B cell (primary cell): ENCODE data around the gene ADARB2. TPM values are rescaled to one million over a fixed set of nuclear protein-coding genes. Genes with fewer than 3 reads are reported as not detected.

Experiments used
- ATAC-seq: fragments of 200-7000 bp; cut with Tn5 transposase; one replicate; pipeline ENCODE4 v1.10.0; 2021; ENCODE audit warnings: low read depth, mild to moderate bottlenecking, moderate number of reproducible peaks, moderate library complexity
- CTCF ChIA-PET: fragments of 350-600 bp; sonication (Branson Sonifier 250); formaldehyde crosslinking; loops from one replicate; lab custom pipeline; 2021; ENCODE audit warnings: antibody characterized with exemption, inconsistent platforms; lab: Charles Lee
- POLR2A ChIA-PET: fragments of 350-600 bp; sonication (Branson Sonifier 250); formaldehyde crosslinking; loops from one replicate; lab custom pipeline; 2021; ENCODE audit warnings: antibody characterized with exemption; lab: Charles Lee
- DNase-seq: peaks from one replicate; pipeline ENCODE4 v3.0.0; 2013
- H2AFZ ChIP-seq: 2 replicates; pipeline ENCODE4 v1.6.1; 2012; ENCODE audit warnings: mild to moderate bottlenecking, low read depth, low read length; ENCODE audit not compliant: insufficient read depth, poor library complexity, severe bottlenecking
- H3K27ac ChIP-seq, 2 donors: 1 replicate in 1 of 2; 2 replicates in 1 of 2; pipeline ENCODE4 v1.5.1; 2012 to 2013; ENCODE audit warnings: low read length in 2 of 2, mild to moderate bottlenecking in 2 of 2, moderate library complexity in 1 of 2
- H3K27me3 ChIP-seq, 4 experiments: fragments of 200-600 bp in 1 of 4; sonication (generic) in 1 of 4; replicated peaks in 1 of 4; 1 replicate in 2 of 4; 2 replicates in 2 of 4; pipeline versions ENCODE4 v1.6.1 to v1.7.0; 2013 to 2016; ENCODE audit warnings: low read length in 3 of 4, mild to moderate bottlenecking in 2 of 4, mixed read lengths in 1 of 4, moderate library complexity in 1 of 4; ENCODE audit not compliant: insufficient read depth in 4 of 4, control insufficient read depth in 3 of 4; ENCODE audit errors: control extremely low read depth in 1 of 4
- H3K36me3 ChIP-seq, 2 experiments: replicated peaks in 1 of 2; 1 replicate in 1 of 2; 2 replicates in 1 of 2; pipeline versions ENCODE4 v1.6.1 to v1.7.1; 2013; ENCODE audit warnings: low read length in 1 of 2; ENCODE audit not compliant: insufficient read depth in 2 of 2, control insufficient read depth in 1 of 2; ENCODE audit errors: control extremely low read depth in 1 of 2, extremely low read depth in 1 of 2
- H3K4me1 ChIP-seq, 2 donors: fragments of 200-600 bp in 1 of 2; sonication (generic) in 1 of 2; 1 replicate in 1 of 2; 2 replicates in 1 of 2; pipeline versions ENCODE4 v1.5.1 to v1.6.1; 2013 to 2017; ENCODE audit warnings: low read length in 2 of 2; ENCODE audit not compliant: control insufficient read depth in 2 of 2, insufficient read depth in 2 of 2
- H3K4me2 ChIP-seq: replicated peaks from 2 replicates; pipeline ENCODE3; 2012; ENCODE audit warnings: mild to moderate bottlenecking, low read depth, low read length; ENCODE audit not compliant: poor library complexity, severe bottlenecking
- H3K4me3 ChIP-seq, 5 experiments: fragments of 200-600 bp in 1 of 5; sonication (generic) in 1 of 5; 1 replicate in 3 of 5; 2 replicates in 2 of 5; pipeline versions ENCODE4 v1.5.1 to v1.7.0; 2011 to 2016; ENCODE audit warnings: low read length in 4 of 5, mild to moderate bottlenecking in 4 of 5, low read depth in 2 of 5, control low read depth in 1 of 5, moderate library complexity in 1 of 5; ENCODE audit not compliant: insufficient read depth in 1 of 5; ENCODE audit errors: control extremely low read depth in 1 of 5, extremely low read depth in 1 of 5
- H3K79me2 ChIP-seq: fragments of 200-600 bp; sonication (generic); one replicate; pipeline ENCODE4 v1.6.0; 2016; ENCODE audit warnings: low read length; ENCODE audit not compliant: control insufficient read depth, insufficient read depth
- H3K9ac ChIP-seq: fragments of 200-600 bp; sonication (generic); 2 replicates; pipeline ENCODE4 v1.6.1; 2017; ENCODE audit warnings: mild to moderate bottlenecking, low read length, moderate library complexity
- H3K9me3 ChIP-seq, 3 donors: one replicate each; pipeline versions ENCODE4 v1.6.1 to v1.7.1; 2013; ENCODE audit warnings: low read length in 2 of 3; ENCODE audit not compliant: control insufficient read depth in 2 of 3, insufficient read depth in 1 of 3; ENCODE audit errors: control extremely low read depth in 1 of 3
- H4K20me1 ChIP-seq: 2 replicates; pipeline ENCODE4 v1.6.0; 2012; ENCODE audit warnings: mild to moderate bottlenecking, low read length; ENCODE audit not compliant: insufficient read depth, control insufficient read depth, poor library complexity, severe bottlenecking
- H3K27ac Mint-ChIP-seq: one replicate; pipeline ENCODE4 v1.8.0; 2021; ENCODE audit warnings: mixed read lengths
- H3K27me3 Mint-ChIP-seq: one replicate; pipeline ENCODE4 v1.8.0; 2021; ENCODE audit warnings: mixed read lengths
- H3K4me1 Mint-ChIP-seq: one replicate; pipeline ENCODE4 v1.8.0; 2021; ENCODE audit warnings: mixed read lengths
- H3K4me3 Mint-ChIP-seq: one replicate; pipeline ENCODE4 v1.8.0; 2021; ENCODE audit warnings: mixed read lengths
- H3K9me3 Mint-ChIP-seq: one replicate; pipeline ENCODE4 v1.8.0; 2022; ENCODE audit warnings: mixed read lengths; ENCODE audit not compliant: insufficient read depth
- EZH2 ChIP-seq: IDR thresholded peaks from 2 replicates; pipeline ENCODE4 v1.6.1; 2012; ENCODE audit warnings: borderline replicate concordance, low read depth, mild to moderate bottlenecking, moderate library complexity, low read length; ENCODE audit not compliant: insufficient read depth, poor library complexity, severe bottlenecking
- WGBS: methylation state at CpG from one replicate; pipeline ENCODE4 v1.1.5; 2013; ENCODE audit warnings: missing lambda C conversion rate; ENCODE audit not compliant: insufficient coverage; 5-methylcytosine and 5-hydroxymethylcytosine counted together
- intact Hi-C: fragments of 100-400 bp; cut with micrococcal nuclease; formaldehyde crosslinking; loops from one replicate; pipeline ENCODE4 v1.10.0; 2022
- polyA plus RNA-seq: library from polyadenylated mRNA; depleted of rRNA; stranded (reverse); fragments of >200 nt; gene quantifications from 2 replicates; pipeline ENCODE4 v1.2.3, GENCODE V29; 2012
- total RNA-seq, 2 donors: library from RNA; stranded (reverse); fragments of 120-200 nt in 1 of 2; gene quantifications; 1 replicate in 1 of 2; 2 replicates in 1 of 2; pipeline versions ENCODE4 v1.2.3 to v1.2.4, GENCODE V29; 2013 to 2022
- TF ChIP-seq, protein P1 (sequence below): fragments of 200-600 bp; IDR thresholded peaks from one replicate; pipeline ENCODE4 v1.8.0; 2022; ENCODE audit warnings: antibody characterized with exemption, mild to moderate bottlenecking

ADARB2 gene
- total and polyA plus RNA-seq, 2 donors (not counting 1 experiment from before 2014, with no cell fraction given): 0.13 to 0.96 TPM

- TF ChIP-seq EZH2: no peak
- TF ChIP-seq, protein P1, sequence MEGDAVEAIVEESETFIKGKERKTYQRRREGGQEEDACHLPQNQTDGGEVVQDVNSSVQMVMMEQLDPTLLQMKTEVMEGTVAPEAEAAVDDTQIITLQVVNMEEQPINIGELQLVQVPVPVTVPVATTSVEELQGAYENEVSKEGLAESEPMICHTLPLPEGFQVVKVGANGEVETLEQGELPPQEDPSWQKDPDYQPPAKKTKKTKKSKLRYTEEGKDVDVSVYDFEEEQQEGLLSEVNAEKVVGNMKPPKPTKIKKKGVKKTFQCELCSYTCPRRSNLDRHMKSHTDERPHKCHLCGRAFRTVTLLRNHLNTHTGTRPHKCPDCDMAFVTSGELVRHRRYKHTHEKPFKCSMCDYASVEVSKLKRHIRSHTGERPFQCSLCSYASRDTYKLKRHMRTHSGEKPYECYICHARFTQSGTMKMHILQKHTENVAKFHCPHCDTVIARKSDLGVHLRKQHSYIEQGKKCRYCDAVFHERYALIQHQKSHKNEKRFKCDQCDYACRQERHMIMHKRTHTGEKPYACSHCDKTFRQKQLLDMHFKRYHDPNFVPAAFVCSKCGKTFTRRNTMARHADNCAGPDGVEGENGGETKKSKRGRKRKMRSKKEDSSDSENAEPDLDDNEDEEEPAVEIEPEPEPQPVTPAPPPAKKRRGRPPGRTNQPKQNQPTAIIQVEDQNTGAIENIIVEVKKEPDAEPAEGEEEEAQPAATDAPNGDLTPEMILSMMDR: no peak
- DNase-seq (no peak), ATAC-seq (no peak)
- WGBS: 82% methylated on average over 4 of the region's 7 CpGs
- Histone ChIP-seq H3K27me3 (peaks cover 0 to 4% (median 0%) of the 10 kb centered on the region in 4 experiments), H3K4me2 (no peak overlapping the region), H4K20me1 (no peaks in the 10 kb centered on the region), H3K36me3 (no peaks in the 10 kb centered on the region), H3K9ac (no peak overlapping the region), H3K79me2 (no peaks in the 10 kb centered on the region), H3K4me1 (no peaks in the 10 kb centered on the region), H3K9me3 (peaks cover 0 to 4% (median 0%) of the 10 kb centered on the region in 3 donors), H3K4me3 (no peak overlapping the region), H2AFZ (no peak overlapping the region), H3K27ac (no peak overlapping the region)
- Mint-ChIP-seq H3K27me3 (peaks cover 9% of the 10 kb centered on the region), H3K4me1 (peaks cover 9% of the 10 kb centered on the region), H3K4me3 (no peak overlapping the region), H3K9me3 (no peaks in the 10 kb centered on the region), H3K27ac (no peak overlapping the region)
- intact Hi-C loops: no loop called here
- CTCF ChIA-PET: no interaction called here
- POLR2A ChIA-PET: no interaction called here
These were observed 219.6 kb downstream of the ADARB2 start for GRCh38 chr10:1517684-1518083.

- no peak for ATAC-seq
- Histone ChIP-seq H3K27me3 (peaks cover 0 to 4% (median 0%) of the 10 kb centered on the region in 4 experiments), H3K9ac (no peak overlapping the region), H3K9me3 (peaks cover 0 to 4% (median 0%) of the 10 kb centered on the region in 3 donors), H3K27ac (no peak overlapping the region), H2AFZ (no peak overlapping the region), H3K4me2 (no peak overlapping the region), H3K36me3 (no peaks in the 10 kb centered on the region), H3K4me1 (no peaks in the 10 kb centered on the region), H4K20me1 (no peaks in the 10 kb centered on the region), H3K4me3 (no peak overlapping the region), H3K79me2 (no peaks in the 10 kb centered on the region)
- H3K27ac Mint-ChIP-seq: no peak overlapping the region
- TF ChIP-seq, protein P1: no peak
- no peak for TF ChIP-seq EZH2
- H3K4me1 Mint-ChIP-seq: peaks cover 7% of the 10 kb centered on the region
- H3K27me3 Mint-ChIP-seq: peaks cover 11% of the 10 kb centered on the region
- CTCF ChIA-PET: no interaction called here
- POLR2A ChIA-PET: no interaction called here
- DNase-seq: no peak
- no peaks in the 10 kb centered on the region for H3K9me3 Mint-ChIP-seq
- H3K4me3 Mint-ChIP-seq: no peak overlapping the region
- intact Hi-C loops: no loop called here
- 88% methylated on average over 26 of the region's 29 CpGs for WGBS
These were observed 220.7 kb downstream of the ADARB2 start for GRCh38 chr10:1516492-1517165.
